SK-N-SH treated with all-trans-retinoic acid at 6 μM for 48 hours (cell line): Measurements from ENCODE around the gene ATP6V1G1.

Experiments
- ATAC-seq: fragments of 200-7000 bp; cut with Tn5 transposase; 3 replicates; pipeline ENCODE4 v1.9.1; 2020; ENCODE audit warnings: mild to moderate bottlenecking, moderate library complexity
- ARNTL ChIP-seq: fragments of 450-650 bp; formaldehyde crosslinking; IDR thresholded peaks from 2 replicates; pipeline ENCODE4 v1.5.0; 2020; ENCODE audit warnings: low read depth, mild to moderate bottlenecking, moderate library complexity, borderline replicate concordance
- BACH2 ChIP-seq: fragments of 250-450 bp; sonication (Bioruptor Pico); IDR thresholded peaks from 2 replicates; pipeline ENCODE4 v1.9.0; 2021; ENCODE audit warnings: mild to moderate bottlenecking, borderline replicate concordance
- CREB5 ChIP-seq: fragments of 250-450 bp; sonication (Bioruptor Pico); IDR thresholded peaks from 2 replicates; pipeline ENCODE4 v1.5.1; 2020; ENCODE audit warnings: low read depth, mild to moderate bottlenecking, moderate library complexity
- CSDC2 ChIP-seq: fragments of 250-450 bp; sonication (Bioruptor Pico); IDR thresholded peaks from 2 replicates; pipeline ENCODE4 v1.5.0; 2020; ENCODE audit warnings: mild to moderate bottlenecking, moderate library complexity
- CSRNP3 ChIP-seq: fragments of 250-450 bp; sonication (Bioruptor Pico); IDR thresholded peaks from 2 replicates; pipeline ENCODE4 v1.5.1; 2021; ENCODE audit warnings: mild to moderate bottlenecking, moderate library complexity
- ESRRG ChIP-seq: fragments of 250-450 bp; sonication (Bioruptor Pico); IDR thresholded peaks from 2 replicates; pipeline ENCODE4 v1.6.1; 2021; ENCODE audit warnings: mild to moderate bottlenecking
- GLIS3 ChIP-seq: fragments of 250-450 bp; sonication (Bioruptor Pico); IDR thresholded peaks from 2 replicates; pipeline ENCODE4 v1.5.0; 2020; ENCODE audit warnings: mild to moderate bottlenecking, moderate library complexity
- ISL1 ChIP-seq: fragments of 250-450 bp; sonication (Bioruptor Pico); IDR thresholded peaks from 2 replicates; pipeline ENCODE4 v2.1.2; 2022; ENCODE audit warnings: mild to moderate bottlenecking, moderate library complexity
- OSR1 ChIP-seq: fragments of 250-450 bp; sonication (Bioruptor Pico); IDR thresholded peaks from 2 replicates; pipeline ENCODE4 v1.8.0; 2022; ENCODE audit warnings: moderate library complexity, mild to moderate bottlenecking, inconsistent platforms
- RARB ChIP-seq: fragments of 250-450 bp; sonication (Bioruptor Pico); IDR thresholded peaks from 2 replicates; pipeline ENCODE4 v1.8.0; 2021; ENCODE audit warnings: mild to moderate bottlenecking, moderate library complexity
- SNAI2 ChIP-seq: fragments of 250-450 bp; sonication (Bioruptor Pico); IDR thresholded peaks from 2 replicates; pipeline ENCODE4 v1.5.0; 2020; ENCODE audit warnings: mild to moderate bottlenecking, moderate library complexity
- TCF4 ChIP-seq: fragments of 250-450 bp; sonication (Bioruptor Pico); IDR thresholded peaks from 2 replicates; pipeline ENCODE4 v1.8.0; 2021; ENCODE audit warnings: mild to moderate bottlenecking, moderate library complexity, borderline replicate concordance
- TOX ChIP-seq: fragments of 250-450 bp; sonication (Bioruptor Pico); IDR thresholded peaks from 2 replicates; pipeline ENCODE4 v1.8.0; 2021; ENCODE audit warnings: mild to moderate bottlenecking, moderate library complexity, borderline replicate concordance
- TSHZ2 ChIP-seq: fragments of 250-450 bp; sonication (Bioruptor Pico); IDR thresholded peaks from 2 replicates; pipeline ENCODE4 v1.5.0; 2020; ENCODE audit warnings: mild to moderate bottlenecking, moderate library complexity
- ZFP3 ChIP-seq: fragments of 250-450 bp; sonication (Bioruptor Pico); IDR thresholded peaks from 2 replicates; pipeline ENCODE4 v1.5.0; 2020; ENCODE audit warnings: mild to moderate bottlenecking, moderate library complexity
- ZFP30 ChIP-seq: fragments of 450-650 bp; formaldehyde crosslinking; IDR thresholded peaks from 2 replicates; pipeline ENCODE4 v1.5.0; 2022; ENCODE audit warnings: mild to moderate bottlenecking, moderate library complexity
- ZNF565 ChIP-seq: fragments of 450-650 bp; formaldehyde crosslinking; conservative IDR thresholded peaks from 2 replicates; pipeline ENCODE4 v1.5.0; 2020; ENCODE audit warnings: low read depth, mild to moderate bottlenecking, moderate library complexity
- ZNF70 ChIP-seq: fragments of 450-650 bp; formaldehyde crosslinking; IDR thresholded peaks from 2 replicates; pipeline ENCODE4 v1.5.0; 2020; ENCODE audit warnings: mild to moderate bottlenecking, moderate library complexity
- ZNF8 ChIP-seq: fragments of 450-650 bp; formaldehyde crosslinking; IDR thresholded peaks from 2 replicates; pipeline ENCODE4 v1.5.0; 2020; ENCODE audit warnings: mild to moderate bottlenecking, moderate library complexity
- TF ChIP-seq, protein P1 (sequence below): fragments of 250-450 bp; sonication (Bioruptor Pico); IDR thresholded peaks from 2 replicates; pipeline ENCODE4 v1.8.0; 2020; ENCODE audit warnings: mild to moderate bottlenecking, moderate library complexity, borderline replicate concordance
- TF ChIP-seq, protein P2 (sequence below): fragments of 250-450 bp; sonication (Bioruptor Pico); IDR thresholded peaks from 2 replicates; pipeline ENCODE4 v1.8.0; 2021; ENCODE audit warnings: low read depth, mild to moderate bottlenecking, moderate library complexity, borderline replicate concordance

Gene ATP6V1G1

DNA sequence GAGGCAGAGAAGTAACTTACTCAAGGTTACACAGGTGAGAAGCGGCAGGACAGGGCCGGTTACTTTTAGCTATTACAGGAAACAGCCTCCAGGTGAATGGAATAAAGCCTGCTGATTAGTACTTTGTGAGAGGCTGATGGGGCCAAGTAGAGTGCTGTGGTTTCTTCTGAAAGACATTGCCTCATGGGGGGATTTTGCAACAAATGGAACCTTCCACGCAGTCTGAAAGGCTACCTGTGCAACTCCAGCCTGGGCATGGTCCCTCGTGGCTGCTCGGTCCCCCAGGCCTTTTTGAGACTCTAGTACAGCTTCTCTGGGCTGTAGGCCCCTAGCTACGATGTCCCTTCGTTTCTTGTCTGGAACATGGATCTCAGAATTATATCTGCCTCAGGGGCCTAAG is 25.5 kb downstream of the ATP6V1G1 start:
- ATAC-seq: no peak
- TF ChIP-seq ISL1 (CRISPR knock-in tag) (no peak), TSHZ2 (no peak), ARNTL (CRISPR knock-in tag) (no peak), ZFP30 (no peak), ZNF565 (CRISPR knock-in tag) (no peak), CREB5 (CRISPR knock-in tag) (no peak), ESRRG (no peak)
- TF ChIP-seq, protein P1, sequence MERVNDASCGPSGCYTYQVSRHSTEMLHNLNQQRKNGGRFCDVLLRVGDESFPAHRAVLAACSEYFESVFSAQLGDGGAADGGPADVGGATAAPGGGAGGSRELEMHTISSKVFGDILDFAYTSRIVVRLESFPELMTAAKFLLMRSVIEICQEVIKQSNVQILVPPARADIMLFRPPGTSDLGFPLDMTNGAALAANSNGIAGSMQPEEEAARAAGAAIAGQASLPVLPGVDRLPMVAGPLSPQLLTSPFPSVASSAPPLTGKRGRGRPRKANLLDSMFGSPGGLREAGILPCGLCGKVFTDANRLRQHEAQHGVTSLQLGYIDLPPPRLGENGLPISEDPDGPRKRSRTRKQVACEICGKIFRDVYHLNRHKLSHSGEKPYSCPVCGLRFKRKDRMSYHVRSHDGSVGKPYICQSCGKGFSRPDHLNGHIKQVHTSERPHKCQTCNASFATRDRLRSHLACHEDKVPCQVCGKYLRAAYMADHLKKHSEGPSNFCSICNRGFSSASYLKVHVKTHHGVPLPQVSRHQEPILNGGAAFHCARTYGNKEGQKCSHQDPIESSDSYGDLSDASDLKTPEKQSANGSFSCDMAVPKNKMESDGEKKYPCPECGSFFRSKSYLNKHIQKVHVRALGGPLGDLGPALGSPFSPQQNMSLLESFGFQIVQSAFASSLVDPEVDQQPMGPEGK (CRISPR knock-in tag): no peak
- TF ChIP-seq, all 23 proteins: peak for 0

GRCh38 chr9:114613919-114614318 is 26.4 kb downstream of the ATP6V1G1 start:
- ATAC-seq: no peak
- no peak for TF ChIP-seq OSR1 (CRISPR knock-in tag)
- TF ChIP-seq ZNF8 (CRISPR knock-in tag): no peak
- TF ChIP-seq CSRNP3 (CRISPR knock-in tag): no peak
- TF ChIP-seq, protein P1 (CRISPR knock-in tag): no peak
- no peak for TF ChIP-seq ZFP30
- TF ChIP-seq BACH2 (CRISPR knock-in tag): no peak
- TF ChIP-seq SNAI2 (CRISPR knock-in tag): no peak
- TF ChIP-seq ZNF565 (CRISPR knock-in tag): no peak
- TF ChIP-seq, protein P2, sequence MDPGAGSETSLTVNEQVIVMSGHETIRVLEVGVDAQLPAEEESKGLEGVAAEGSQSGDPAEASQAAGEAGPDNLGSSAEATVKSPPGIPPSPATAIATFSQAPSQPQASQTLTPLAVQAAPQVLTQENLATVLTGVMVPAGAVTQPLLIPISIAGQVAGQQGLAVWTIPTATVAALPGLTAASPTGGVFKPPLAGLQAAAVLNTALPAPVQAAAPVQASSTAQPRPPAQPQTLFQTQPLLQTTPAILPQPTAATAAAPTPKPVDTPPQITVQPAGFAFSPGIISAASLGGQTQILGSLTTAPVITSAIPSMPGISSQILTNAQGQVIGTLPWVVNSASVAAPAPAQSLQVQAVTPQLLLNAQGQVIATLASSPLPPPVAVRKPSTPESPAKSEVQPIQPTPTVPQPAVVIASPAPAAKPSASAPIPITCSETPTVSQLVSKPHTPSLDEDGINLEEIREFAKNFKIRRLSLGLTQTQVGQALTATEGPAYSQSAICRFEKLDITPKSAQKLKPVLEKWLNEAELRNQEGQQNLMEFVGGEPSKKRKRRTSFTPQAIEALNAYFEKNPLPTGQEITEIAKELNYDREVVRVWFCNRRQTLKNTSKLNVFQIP (CRISPR knock-in tag): no peak
- TF ChIP-seq GLIS3 (CRISPR knock-in tag): no peak
- TF ChIP-seq CREB5 (CRISPR knock-in tag): no peak
- TF ChIP-seq, all 23 proteins: peak for 0

DNA sequence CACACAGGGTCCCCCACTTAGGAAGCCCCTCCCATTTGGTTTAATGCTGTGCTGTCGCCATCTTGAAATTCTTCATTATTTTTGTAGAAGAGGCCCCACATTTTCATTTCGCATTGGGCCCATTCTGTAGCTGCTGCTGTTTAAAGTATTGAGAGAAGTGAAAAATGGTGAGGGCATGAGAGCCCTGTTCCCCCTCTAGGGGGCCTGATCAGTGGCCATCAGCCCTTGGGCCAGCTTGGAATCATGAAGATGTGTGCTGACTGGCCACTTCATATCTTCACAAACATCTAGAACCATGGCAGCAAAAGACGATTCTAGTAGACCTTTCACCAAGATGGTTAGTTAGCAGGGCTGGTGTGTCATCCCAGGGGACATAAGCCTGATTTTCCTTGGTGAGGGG is 26.8 kb downstream of the ATP6V1G1 start:
- no peak for ATAC-seq
- TF ChIP-seq TOX (CRISPR knock-in tag) (no peak), ZNF8 (CRISPR knock-in tag) (no peak), RARB (CRISPR knock-in tag) (no peak), SNAI2 (CRISPR knock-in tag) (no peak), ZFP30 (no peak), ZNF565 (CRISPR knock-in tag) (no peak), ZFP3 (CRISPR knock-in tag) (no peak), TCF4 (CRISPR knock-in tag) (no peak), ZNF70 (no peak), CSDC2 (CRISPR knock-in tag) (no peak)
- TF ChIP-seq, protein P2 (CRISPR knock-in tag): no peak
- TF ChIP-seq, protein P1 (CRISPR knock-in tag): no peak
